Measurements from ENCODE around the gene HSPA12A. TPM values are rescaled to one million over a fixed set of nuclear protein-coding genes. Genes with fewer than 3 reads are reported as not detected.

HSPA12A gene
- 11.1 to 12.6 TPM (median 11.8 TPM) in 5 replicates for total RNA-seq (2022; extraction: Qiagen RNA extraction)

GRCh38 chr10:116742367-116743265, at the start of gene HSPA12A:
Gene HSPA12A, minus strand, starts transcription at chr10:116742566. Its CDS starts 97 bp downstream, at chr10:116742469.

Other genes starting within 250 kb of the HSPA12A start
- gene PNLIP, start 196.6 kb downstream of the HSPA12A start, total RNA-seq (2022; extraction: Qiagen RNA extraction): not detected in 5 replicates
- gene PNLIPRP1, start 151.6 kb downstream of the HSPA12A start, total RNA-seq (2022; extraction: Qiagen RNA extraction): not detected in 5 replicates
- gene PNLIPRP2, start 121.6 kb downstream of the HSPA12A start, total RNA-seq (2022; extraction: Qiagen RNA extraction): 0.11 TPM in 1 of 5 replicates, not detected in the others
- 0.09 to 0.68 TPM (median 0.21 TPM) in 5 replicates for gene ENO4, start 106.9 kb upstream of the HSPA12A start, total RNA-seq (2022; extraction: Qiagen RNA extraction)

Measured in A549 treated with CORT108297 at 1 μM for 4 hours (cell line).